Activated naive CD8-positive, alpha-beta T cell treated with anti-CD3 and anti-CD28 coated beads for 36 hours (primary cell): Measurements from ENCODE around the gene SSH2. TPM values are rescaled to one million over a fixed set of nuclear protein-coding genes. Genes with fewer than 3 reads are reported as not detected.
A peak's percentile ranks its signal among the peaks of the same experiment; 100 is the strongest.
"Not testable (repeated sequence)": the region's sequence is repeated elsewhere in the genome, so short reads cannot be mapped to it uniquely, and the experiment has no call there.

Experiments
- DNase-seq: peaks from one replicate; pipeline ENCODE4 v3.0.0; 2021
- H3K27ac Mint-ChIP-seq: one replicate; pipeline ENCODE4 v1.8.0; 2022; ENCODE audit warnings: mild to moderate bottlenecking, moderate library complexity, mixed read lengths
- H3K27me3 Mint-ChIP-seq: one replicate; pipeline ENCODE4 v1.8.0; 2022; ENCODE audit warnings: mild to moderate bottlenecking, mixed read lengths
- H3K36me3 Mint-ChIP-seq: one replicate; pipeline ENCODE4 v1.8.0; 2021; ENCODE audit warnings: mild to moderate bottlenecking, mixed read lengths
- H3K4me1 Mint-ChIP-seq: one replicate; pipeline ENCODE4 v1.8.0; 2021; ENCODE audit warnings: mixed read lengths
- H3K4me3 Mint-ChIP-seq: one replicate; pipeline ENCODE4 v1.8.0; 2022; ENCODE audit warnings: mild to moderate bottlenecking, moderate library complexity, mixed read lengths
- H3K9me3 Mint-ChIP-seq: one replicate; pipeline ENCODE4 v1.8.0; 2022; ENCODE audit warnings: mixed read lengths
- total RNA-seq, 2 experiments: library from RNA; stranded (reverse); gene quantifications; one replicate each; pipeline ENCODE4 v1.2.3, GENCODE V29; 2021

Gene SSH2
- total RNA-seq, 2 experiments from 2014 or later, result 26.7 to 26.8 TPM

DNA sequence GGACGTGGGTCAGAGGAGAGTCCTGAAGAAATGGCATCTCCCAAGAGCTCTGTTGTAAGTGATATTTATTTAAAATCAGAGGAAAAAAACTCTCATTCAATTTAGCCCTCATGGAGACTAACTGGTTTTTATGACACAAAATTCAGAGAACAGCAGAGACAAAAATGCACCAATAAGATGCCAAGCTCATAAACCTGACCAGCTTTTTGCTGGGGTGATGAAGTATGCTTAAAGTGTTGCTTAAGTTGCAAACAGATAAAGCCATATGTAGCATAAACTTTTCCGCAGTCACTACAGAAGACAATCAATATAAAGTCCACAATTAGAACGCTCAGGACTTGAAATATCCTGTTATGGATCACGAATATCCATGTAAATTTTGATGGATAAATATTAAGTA is 183.4 kb downstream of the SSH2 start:
- Mint-ChIP-seq H3K27me3 (no peaks in the 10 kb centered on the region), H3K4me1 (peaks cover 55% of the 10 kb centered on the region), H3K4me3 (no peak overlapping the region), H3K36me3 (peaks cover 22% of the 10 kb centered on the region), H3K9me3 (no peaks in the 10 kb centered on the region), H3K27ac (no peak overlapping the region)
- DNase-seq, result no peak

GRCh38 chr17:29744121-29744520 is 185.9 kb downstream of the SSH2 start:
- peaks cover 64% of the 10 kb centered on the region for H3K4me1 Mint-ChIP-seq

DNA sequence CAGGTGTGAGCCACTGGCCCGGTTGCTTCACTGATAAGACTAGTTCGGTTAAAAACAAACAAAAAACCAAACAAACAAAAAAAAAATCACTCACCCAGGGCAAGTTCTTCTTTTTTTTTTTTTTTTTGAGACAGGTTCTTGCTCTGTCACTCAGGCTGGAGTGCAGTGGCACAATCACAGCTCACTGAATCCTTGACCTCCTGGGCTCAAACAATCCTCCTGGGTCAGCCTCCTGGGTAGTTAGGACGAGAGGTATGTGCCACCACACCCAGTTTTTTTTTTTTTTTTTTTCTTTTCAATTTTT is 187.9 kb downstream of the SSH2 start:
- Mint-ChIP-seq H3K9me3 (no peaks in the 10 kb centered on the region), H3K27ac (peak overlapping the region; percentile 62), H3K36me3 (peaks cover 15% of the 10 kb centered on the region), H3K4me3 (no peak overlapping the region), H3K27me3 (no peaks in the 10 kb centered on the region), H3K4me1 (peaks cover 55% of the 10 kb centered on the region)
- DNase-seq, result no peak

More at GRCh38 chr17:29744121-29744520, 185.9 kb downstream of the SSH2 start:
- Mint-ChIP-seq H3K27me3 (no peaks in the 10 kb centered on the region), H3K9me3 (no peaks in the 10 kb centered on the region), H3K36me3 (peaks cover 14% of the 10 kb centered on the region), H3K27ac (no peak overlapping the region), H3K4me3 (no peak overlapping the region)
- DNase-seq, result no peak

GRCh38 chr17:29740017-29740416 is 190.0 kb downstream of the SSH2 start:
- Mint-ChIP-seq H3K4me3 (no peak overlapping the region), H3K27me3 (no peaks in the 10 kb centered on the region), H3K27ac (peak overlapping the region; percentile 74), H3K9me3 (no peaks in the 10 kb centered on the region), H3K4me1 (peaks cover 47% of the 10 kb centered on the region), H3K36me3 (peaks cover 12% of the 10 kb centered on the region)
- DNase-seq, result no peak

DNA sequence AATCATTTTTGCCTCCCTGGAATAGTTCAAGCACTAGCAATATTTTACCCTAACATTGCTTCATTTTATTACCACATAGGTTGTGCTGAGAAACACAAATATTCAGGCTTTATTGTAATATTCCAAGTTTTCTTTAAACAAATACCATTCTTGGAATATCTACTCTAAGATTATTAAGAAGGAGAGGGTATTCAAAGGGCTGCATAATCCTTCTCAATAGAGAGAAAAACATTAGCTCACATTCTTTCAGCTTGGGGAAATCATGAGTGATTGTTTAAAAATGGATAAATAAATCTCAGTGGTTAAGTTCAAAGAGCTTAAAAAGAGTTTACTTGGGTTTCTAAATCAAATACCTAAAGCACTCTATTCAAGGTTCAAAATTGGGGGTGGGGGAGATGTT is 195.4 kb downstream of the SSH2 start:
- H3K4me3 Mint-ChIP-seq, result no peak overlapping the region

GRCh38 chr17:29733166-29733565 is 196.9 kb downstream of the SSH2 start:
- Mint-ChIP-seq H3K36me3 (peaks cover 30% of the 10 kb centered on the region), H3K27me3 (no peaks in the 10 kb centered on the region), H3K27ac (peak overlapping the region; percentile 50), H3K4me3 (no peak overlapping the region), H3K9me3 (peaks cover 7% of the 10 kb centered on the region), H3K4me1 (peaks cover 35% of the 10 kb centered on the region)
- DNase-seq, result no peak

More for the DNA sequence above, 195.4 kb downstream of the SSH2 start:
- peaks cover 33% of the 10 kb centered on the region for H3K4me1 Mint-ChIP-seq
- H3K27ac Mint-ChIP-seq, result no peak overlapping the region
- H3K9me3 Mint-ChIP-seq, result no peaks in the 10 kb centered on the region
- H3K36me3 Mint-ChIP-seq, result peaks cover 16% of the 10 kb centered on the region
- no peak for DNase-seq
- no peaks in the 10 kb centered on the region for H3K27me3 Mint-ChIP-seq

DNA sequence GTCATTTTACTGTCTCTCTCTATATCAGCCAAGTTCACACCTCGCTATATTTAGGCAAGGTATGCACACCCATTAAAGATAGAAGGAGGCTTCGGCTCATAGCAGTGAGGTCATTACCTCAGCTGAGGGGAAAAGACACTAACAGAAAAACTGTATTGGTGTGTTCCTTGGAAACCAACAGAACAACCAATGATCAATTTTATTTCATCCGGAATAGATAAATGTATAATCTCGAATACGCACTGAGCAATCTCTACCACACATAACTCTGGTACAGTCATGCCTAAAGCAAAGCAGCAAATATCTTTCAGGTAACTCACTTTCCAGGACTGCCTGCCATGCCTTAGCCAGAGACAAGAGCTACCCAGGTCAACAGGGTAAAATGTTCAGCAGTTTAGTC is 197.4 kb downstream of the SSH2 start:
- H3K4me1 Mint-ChIP-seq, result peaks cover 38% of the 10 kb centered on the region
- H3K9me3 Mint-ChIP-seq, result peaks cover 10% of the 10 kb centered on the region
- peaks cover 32% of the 10 kb centered on the region for H3K36me3 Mint-ChIP-seq
- H3K4me3 Mint-ChIP-seq, result no peak overlapping the region
- peak overlapping the region; percentile 50 for H3K27ac Mint-ChIP-seq
- no peaks in the 10 kb centered on the region for H3K27me3 Mint-ChIP-seq
- DNase-seq, result no peak

DNA sequence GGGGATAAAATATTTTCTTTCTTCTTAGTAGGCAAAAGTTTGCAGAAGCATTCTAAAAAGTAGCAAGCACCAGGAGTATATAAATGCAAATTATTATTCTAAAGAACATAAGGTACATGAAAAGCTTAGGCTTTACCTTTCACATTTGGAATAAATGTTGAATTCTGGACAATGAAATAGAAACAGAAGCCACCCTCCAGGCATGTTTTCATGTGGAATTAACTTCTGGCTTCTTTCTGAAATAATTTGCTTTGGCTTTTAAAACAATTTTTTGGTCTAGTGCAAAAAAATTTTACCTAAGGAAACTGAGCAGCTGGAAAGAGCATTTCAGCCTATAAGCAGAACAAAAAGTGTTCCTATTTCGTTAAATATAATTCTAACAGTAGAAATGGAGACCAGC is 197.8 kb downstream of the SSH2 start:
- Mint-ChIP-seq H3K27ac (no peak overlapping the region), H3K9me3 (peaks cover 12% of the 10 kb centered on the region), H3K27me3 (no peaks in the 10 kb centered on the region), H3K4me3 (no peak overlapping the region), H3K4me1 (peaks cover 40% of the 10 kb centered on the region), H3K36me3 (peaks cover 36% of the 10 kb centered on the region)
- no peak for DNase-seq

DNA sequence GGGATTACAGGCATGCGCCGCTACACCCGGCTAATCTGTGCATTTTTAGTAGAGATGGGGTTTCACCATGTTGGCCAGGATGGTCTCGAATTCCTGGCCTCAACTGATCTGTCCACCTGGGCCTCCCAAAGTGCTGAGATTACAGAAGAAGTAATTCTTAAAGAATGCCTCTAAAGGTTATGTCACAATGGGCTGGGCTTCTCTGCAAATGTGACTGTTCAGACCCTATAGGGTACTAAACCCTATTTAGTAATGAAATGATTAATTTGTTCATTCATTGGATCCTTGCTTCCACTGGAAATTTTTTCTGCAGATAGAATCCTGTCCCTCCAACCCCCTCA is 198.5 kb downstream of the SSH2 start:
- Mint-ChIP-seq H3K36me3 (peaks cover 39% of the 10 kb centered on the region), H3K4me1 (peaks cover 46% of the 10 kb centered on the region), H3K27ac (no peak overlapping the region), H3K9me3 (peaks cover 12% of the 10 kb centered on the region), H3K27me3 (no peaks in the 10 kb centered on the region), H3K4me3 (no peak overlapping the region)
- no peak for DNase-seq

DNA sequence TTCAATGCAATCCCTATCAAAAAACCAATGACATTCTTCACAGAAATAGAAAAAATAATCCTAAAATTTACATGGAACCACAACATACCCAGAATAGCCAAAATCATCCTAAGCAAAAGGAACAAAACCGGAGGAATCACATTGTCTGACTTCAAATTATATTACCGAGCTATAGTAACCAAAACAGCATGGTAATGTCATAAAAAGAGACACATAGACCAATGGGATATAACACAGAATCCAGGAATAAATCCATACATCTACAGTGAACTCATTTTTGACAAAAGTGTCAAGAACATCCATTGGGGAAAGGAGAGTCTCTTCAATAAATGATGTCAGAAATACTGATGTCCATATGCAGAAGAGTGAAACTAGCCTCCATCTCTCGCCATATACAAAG is 201.5 kb downstream of the SSH2 start:
- peaks cover 55% of the 10 kb centered on the region for H3K4me1 Mint-ChIP-seq
- no peak overlapping the region for H3K4me3 Mint-ChIP-seq
- H3K9me3 Mint-ChIP-seq, result peaks cover 15% of the 10 kb centered on the region
- peak overlapping the region; percentile 1 for H3K27ac Mint-ChIP-seq
- no peak for DNase-seq
- H3K36me3 Mint-ChIP-seq, result peaks cover 46% of the 10 kb centered on the region
- no peaks in the 10 kb centered on the region for H3K27me3 Mint-ChIP-seq

DNA sequence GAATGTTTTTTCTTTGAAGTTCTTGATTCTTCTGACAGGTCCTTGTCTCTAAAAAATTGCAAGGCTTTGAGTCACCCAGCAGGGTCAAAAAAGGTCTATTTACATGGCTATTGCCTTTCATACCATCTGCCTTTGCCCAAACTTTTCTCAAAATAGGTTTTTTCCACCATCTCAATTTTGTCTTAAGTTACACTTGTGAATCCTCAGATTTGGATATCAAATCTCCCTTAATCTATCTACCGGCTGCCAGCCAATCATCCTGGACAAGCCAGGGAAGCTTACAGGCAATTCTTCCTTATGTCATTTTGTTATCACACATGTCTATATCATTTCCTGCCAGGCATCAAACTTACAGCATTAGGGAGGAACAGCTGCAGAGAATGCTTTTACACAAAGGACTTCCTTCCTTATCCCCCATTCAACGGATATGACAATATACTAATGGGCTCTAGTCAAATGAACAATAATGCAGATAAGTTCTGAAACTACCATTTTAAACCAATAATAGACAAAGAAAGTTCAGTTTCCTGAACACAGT is 203.2 kb downstream of the SSH2 start:
- H3K4me3 Mint-ChIP-seq, result peak overlapping the region; percentile 36

GRCh38 chr17:29725408-29725807 is 204.6 kb downstream of the SSH2 start:
- Mint-ChIP-seq H3K9me3 (peaks cover 15% of the 10 kb centered on the region), H3K4me1 (peaks cover 74% of the 10 kb centered on the region), H3K27ac (peak overlapping the region; percentile 80), H3K36me3 (peaks cover 54% of the 10 kb centered on the region)
- not testable (repeated sequence) for DNase-seq, H3K4me3 Mint-ChIP-seq, H3K27me3 Mint-ChIP-seq

More for the DNA sequence above, 203.2 kb downstream of the SSH2 start:
- Mint-ChIP-seq H3K4me1 (peaks cover 64% of the 10 kb centered on the region), H3K36me3 (peaks cover 47% of the 10 kb centered on the region), H3K27me3 (no peaks in the 10 kb centered on the region), H3K27ac (peak overlapping the region; percentile 80), H3K9me3 (peaks cover 15% of the 10 kb centered on the region)
- no peak for DNase-seq

- H3K27ac Mint-ChIP-seq, result peak overlapping the region; percentile 71
- no peaks in the 10 kb centered on the region for H3K27me3 Mint-ChIP-seq
- peak overlapping the region; percentile 45 for H3K4me3 Mint-ChIP-seq
- H3K36me3 Mint-ChIP-seq, result peaks cover 40% of the 10 kb centered on the region
- DNase-seq, result no peak
- H3K4me1 Mint-ChIP-seq, result peaks cover 74% of the 10 kb centered on the region
- H3K9me3 Mint-ChIP-seq, result peaks cover 10% of the 10 kb centered on the region
These were observed 206.6 kb downstream of the SSH2 start for GRCh38 chr17:29723278-29724047.

- Mint-ChIP-seq H3K27me3 (no peaks in the 10 kb centered on the region), H3K4me3 (peak overlapping the region; percentile 50), H3K27ac (peak overlapping the region; percentile 71), H3K9me3 (peaks cover 6% of the 10 kb centered on the region), H3K36me3 (peaks cover 37% of the 10 kb centered on the region), H3K4me1 (peaks cover 73% of the 10 kb centered on the region)
- no peak for DNase-seq
These were observed 207.4 kb downstream of the SSH2 start for GRCh38 chr17:29722411-29723198.

DNA sequence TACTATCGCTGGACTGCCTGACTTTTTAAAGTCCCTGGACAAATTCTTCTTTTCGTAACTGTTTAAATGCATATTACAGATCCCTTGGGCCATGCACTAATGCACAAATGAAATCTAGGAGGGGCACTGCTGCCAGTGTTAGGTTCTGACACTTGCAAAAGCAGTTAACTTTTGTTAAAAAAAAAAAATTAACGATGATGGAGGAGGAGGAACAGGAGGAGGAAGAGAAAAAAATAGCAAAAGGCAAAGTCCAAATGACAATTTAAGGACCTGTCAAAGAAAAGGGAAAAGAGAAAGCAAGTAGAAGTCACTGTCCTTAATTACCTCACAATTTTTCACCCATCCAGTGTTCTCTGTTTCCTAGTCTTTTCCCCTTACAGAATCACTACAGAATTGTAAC is 209.5 kb downstream of the SSH2 start:
- Mint-ChIP-seq H3K4me1 (peaks cover 65% of the 10 kb centered on the region), H3K27ac (no peak overlapping the region), H3K9me3 (peaks cover 7% of the 10 kb centered on the region), H3K36me3 (peaks cover 36% of the 10 kb centered on the region), H3K27me3 (no peaks in the 10 kb centered on the region), H3K4me3 (no peak overlapping the region)
- DNase-seq, result no peak
